Lower leg skin (tissue), 3 donors: ENCODE data around the gene COL4A2.

ENCODE experiments used
- POLR2A ChIP-seq, 2 donors: fragments of 450-650 bp; IDR thresholded peaks; one replicate each; pipeline ENCODE4 v1.6.1; 2016 to 2017; ENCODE audit warnings: antibody characterized with exemption in 2 of 2, mild to moderate bottlenecking in 1 of 2, moderate library complexity in 1 of 2
- TF ChIP-seq, protein P1 (sequence below), 3 donors: fragments of 450-650 bp; IDR thresholded peaks; one replicate each; pipeline ENCODE4 v1.5.1; 2016; ENCODE audit warnings: antibody characterized with exemption in 3 of 3, mild to moderate bottlenecking in 3 of 3, moderate library complexity in 2 of 3

DNA sequence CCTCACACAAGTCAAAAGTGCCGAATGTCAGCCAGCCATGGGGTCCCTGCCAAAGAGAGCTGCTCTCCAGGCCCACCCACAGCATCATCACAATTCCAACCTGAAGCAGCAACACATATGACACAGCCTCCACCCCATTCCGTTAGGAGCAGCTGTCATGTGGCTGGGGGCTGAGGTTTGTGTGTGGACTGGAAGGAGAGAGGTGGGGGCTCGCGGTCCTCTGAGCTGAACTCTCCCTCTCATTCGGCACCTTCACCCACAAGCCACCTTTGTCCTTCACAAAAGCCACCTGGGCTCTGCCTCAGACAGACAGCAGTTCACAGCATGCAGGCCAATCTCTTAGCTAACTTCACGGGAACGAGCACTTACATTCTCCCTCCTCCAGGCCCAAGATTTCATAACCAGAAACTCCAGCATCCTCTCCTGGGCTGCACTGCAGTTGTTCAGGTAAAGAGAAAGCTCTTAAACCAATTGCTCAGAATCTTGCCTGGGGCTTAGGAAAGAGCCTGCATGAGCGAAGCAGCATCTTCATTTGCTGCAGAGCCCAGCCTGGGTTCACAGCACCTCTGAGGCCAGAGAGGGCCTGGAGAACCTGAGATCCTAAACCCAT is 247.2 kb downstream of the COL4A2 start:
- TF ChIP-seq, protein P1, sequence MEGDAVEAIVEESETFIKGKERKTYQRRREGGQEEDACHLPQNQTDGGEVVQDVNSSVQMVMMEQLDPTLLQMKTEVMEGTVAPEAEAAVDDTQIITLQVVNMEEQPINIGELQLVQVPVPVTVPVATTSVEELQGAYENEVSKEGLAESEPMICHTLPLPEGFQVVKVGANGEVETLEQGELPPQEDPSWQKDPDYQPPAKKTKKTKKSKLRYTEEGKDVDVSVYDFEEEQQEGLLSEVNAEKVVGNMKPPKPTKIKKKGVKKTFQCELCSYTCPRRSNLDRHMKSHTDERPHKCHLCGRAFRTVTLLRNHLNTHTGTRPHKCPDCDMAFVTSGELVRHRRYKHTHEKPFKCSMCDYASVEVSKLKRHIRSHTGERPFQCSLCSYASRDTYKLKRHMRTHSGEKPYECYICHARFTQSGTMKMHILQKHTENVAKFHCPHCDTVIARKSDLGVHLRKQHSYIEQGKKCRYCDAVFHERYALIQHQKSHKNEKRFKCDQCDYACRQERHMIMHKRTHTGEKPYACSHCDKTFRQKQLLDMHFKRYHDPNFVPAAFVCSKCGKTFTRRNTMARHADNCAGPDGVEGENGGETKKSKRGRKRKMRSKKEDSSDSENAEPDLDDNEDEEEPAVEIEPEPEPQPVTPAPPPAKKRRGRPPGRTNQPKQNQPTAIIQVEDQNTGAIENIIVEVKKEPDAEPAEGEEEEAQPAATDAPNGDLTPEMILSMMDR (IDR thresholded peaks at IDR 0.05): no peak
- no peak for TF ChIP-seq POLR2A (IDR thresholded peaks at IDR 0.05)
